OCI-LY7 (cell line): ENCODE measurements around the gene PLA2G2E. TPM values are rescaled to one million over a fixed set of nuclear protein-coding genes. Genes with fewer than 3 reads are reported as not detected.

Experiments
- BruUV-seq: library from RNA; stranded (reverse); fragments of 400-500 nt; replicated peaks from 2 replicates; lab custom pipeline; 2021; lab: Mats Ljungman, UMichigan
- CTCF ChIA-PET: fragments of 300-600 bp; sonication (Branson Sonifier 250); formaldehyde crosslinking; loops from one replicate; lab custom pipeline; 2022; ENCODE audit warnings: antibody characterized with exemption; ENCODE audit not compliant: unreplicated experiment; lab: Charles Lee
- POLR2A ChIA-PET: fragments of 300-600 bp; sonication (Branson Sonifier 250); formaldehyde crosslinking; loops from one replicate; lab custom pipeline; 2022; ENCODE audit warnings: antibody characterized with exemption; lab: Charles Lee
- DNase-seq: peaks from one replicate; pipeline ENCODE4 v3.0.0-alpha.2; 2015; ENCODE audit warnings: low spot score
- H2AFZ ChIP-seq: fragments of 200-600 bp; sonication (generic), shearing (Covaris generic); 2 replicates; pipeline ENCODE4 v1.6.1; 2014; ENCODE audit warnings: mild to moderate bottlenecking, antibody characterized with exemption, low read length, moderate library complexity
- H3K27ac ChIP-seq: fragments of 200-600 bp; sonication (generic); 2 replicates; pipeline ENCODE4 v1.5.1; 2014; ENCODE audit warnings: mixed run types, low read depth, mild to moderate bottlenecking, moderate library complexity, low read length, inconsistent platforms; ENCODE audit not compliant: poor library complexity, severe bottlenecking
- H3K36me3 ChIP-seq: fragments of 200-600 bp; sonication (generic); 2 replicates; pipeline ENCODE4 v1.6.1; 2014; ENCODE audit warnings: mild to moderate bottlenecking, antibody characterized with exemption, low read length, moderate library complexity, mixed read lengths; ENCODE audit not compliant: insufficient read depth
- H3K4me1 ChIP-seq: fragments of 200-600 bp; sonication (generic); 2 replicates; pipeline ENCODE4 v1.5.1; 2014; ENCODE audit warnings: mild to moderate bottlenecking, low read length; ENCODE audit not compliant: insufficient read depth, poor library complexity, severe bottlenecking
- H3K4me2 ChIP-seq: fragments of 200-600 bp; sonication (generic); 2 replicates; pipeline ENCODE4 v1.6.1; 2014; ENCODE audit warnings: mild to moderate bottlenecking, low read length
- H3K4me3 ChIP-seq: fragments of 200-600 bp; sonication (generic); 2 replicates; pipeline ENCODE4 v1.5.1; 2014; ENCODE audit warnings: mild to moderate bottlenecking, low read depth, low read length; ENCODE audit not compliant: poor library complexity, severe bottlenecking
- H3K79me2 ChIP-seq: fragments of 200-600 bp; sonication (generic); 2 replicates; pipeline ENCODE4 v1.6.1; 2016; ENCODE audit warnings: low read depth, mild to moderate bottlenecking, low read length, moderate library complexity, mixed read lengths; ENCODE audit not compliant: insufficient read depth
- H3K9me2 ChIP-seq: fragments of 200-600 bp; sonication (generic); 2 replicates; pipeline ENCODE4 v1.6.1; 2016; ENCODE audit warnings: mild to moderate bottlenecking, low read length, mixed read lengths; ENCODE audit not compliant: insufficient read depth
- H3K9me3 ChIP-seq: fragments of 200-600 bp; sonication (generic); 2 replicates; pipeline ENCODE4 v1.6.1; 2014; ENCODE audit warnings: mild to moderate bottlenecking, mixed run types, low read length, mixed read lengths
- H4K20me1 ChIP-seq: fragments of 200-600 bp; sonication (generic); 2 replicates; pipeline ENCODE4 v1.6.1; 2014; ENCODE audit warnings: mild to moderate bottlenecking, antibody characterized with exemption, low read length, moderate library complexity, mixed read lengths; ENCODE audit not compliant: insufficient read depth
- EZH2phosphoT487 ChIP-seq: fragments of 200-600 bp; sonication (generic); IDR thresholded peaks from 2 replicates; pipeline ENCODE4 v1.6.1; 2018; ENCODE audit warnings: low read depth, borderline replicate concordance, mild to moderate bottlenecking, mixed run types, antibody characterized with exemption, low read length, moderate library complexity, mixed read lengths
- intact Hi-C: fragments of 100-400 bp; cut with micrococcal nuclease; formaldehyde crosslinking; loops from one replicate; pipeline ENCODE4 v1.10.0; 2022; ENCODE audit not compliant: unreplicated experiment
- total RNA-seq, 2 experiments: library from RNA; depleted of rRNA in 1 of 2; stranded (reverse); fragments of >200 nt in 1 of 2; shearing (Covaris generic) in 1 of 2; gene quantifications; 2 replicates each; pipeline ENCODE4 v1.2.3, GENCODE V29; 2014 to 2022
- TF ChIP-seq, protein P1 (sequence below): fragments of 200-600 bp; sonication (generic); conservative IDR thresholded peaks from 2 replicates; pipeline ENCODE4 v1.5.1; 2014; ENCODE audit warnings: mild to moderate bottlenecking, antibody characterized with exemption, low read length, moderate library complexity, mixed read lengths

PLA2G2E gene
- total RNA-seq, 2 experiments from 2014 or later = not detected

DNA sequence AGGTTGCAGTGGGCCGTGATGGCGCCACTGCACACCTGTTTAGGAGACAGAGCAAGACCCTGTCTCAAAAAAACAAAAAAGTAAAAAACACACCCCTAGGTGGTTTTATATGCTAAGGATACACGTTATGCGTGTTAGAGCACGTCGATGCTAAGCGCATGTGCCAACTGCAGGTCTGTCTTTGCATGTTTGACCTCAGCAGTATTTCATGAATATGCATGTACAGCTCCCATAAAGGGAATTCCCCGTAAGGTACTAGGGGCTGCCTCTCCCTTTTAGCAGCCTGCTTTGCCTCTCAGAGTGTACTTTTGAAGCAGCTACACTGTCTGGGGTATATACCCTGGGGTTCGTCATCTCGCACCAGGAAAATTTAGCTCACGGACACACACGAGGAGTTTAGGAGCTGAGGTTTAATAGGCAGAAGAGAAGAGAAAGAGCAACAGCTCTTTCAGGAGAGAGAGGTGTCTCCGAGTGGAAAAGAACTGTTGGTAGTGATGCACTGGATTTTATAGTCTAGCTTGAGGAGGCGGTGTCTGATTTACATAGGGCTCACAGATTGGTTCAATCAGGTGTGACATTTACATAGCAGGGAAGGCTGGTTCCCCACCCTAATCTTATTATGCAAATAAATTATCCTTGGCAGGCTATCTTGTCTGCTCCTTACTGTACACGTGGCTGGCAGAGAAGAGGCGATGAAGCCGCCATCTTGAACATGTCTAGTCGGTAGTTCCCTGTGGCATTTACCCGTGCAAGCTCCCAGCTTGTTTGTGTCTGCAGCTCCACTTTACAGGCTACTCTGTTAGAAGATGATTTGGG, 45.4 kb downstream of the PLA2G2E start:
- H3K9me2 ChIP-seq = no peaks in the 10 kb centered on the region
- CTCF ChIA-PET = no interaction called here
- H3K4me3 ChIP-seq = no peak overlapping the region
- H4K20me1 ChIP-seq = no peaks in the 10 kb centered on the region
- peaks cover 6% of the 10 kb centered on the region for H3K4me1 ChIP-seq
- no TSS peak for BruUV-seq
- H3K27ac ChIP-seq = no peak overlapping the region
- no peak for DNase-seq
- POLR2A ChIA-PET = interaction anchor here (0.6 kb wide), 1 partner anchor 477 kb away, joined by 5 read pairs; no protein-coding TSS in a partner anchor
- TF ChIP-seq, protein P1, sequence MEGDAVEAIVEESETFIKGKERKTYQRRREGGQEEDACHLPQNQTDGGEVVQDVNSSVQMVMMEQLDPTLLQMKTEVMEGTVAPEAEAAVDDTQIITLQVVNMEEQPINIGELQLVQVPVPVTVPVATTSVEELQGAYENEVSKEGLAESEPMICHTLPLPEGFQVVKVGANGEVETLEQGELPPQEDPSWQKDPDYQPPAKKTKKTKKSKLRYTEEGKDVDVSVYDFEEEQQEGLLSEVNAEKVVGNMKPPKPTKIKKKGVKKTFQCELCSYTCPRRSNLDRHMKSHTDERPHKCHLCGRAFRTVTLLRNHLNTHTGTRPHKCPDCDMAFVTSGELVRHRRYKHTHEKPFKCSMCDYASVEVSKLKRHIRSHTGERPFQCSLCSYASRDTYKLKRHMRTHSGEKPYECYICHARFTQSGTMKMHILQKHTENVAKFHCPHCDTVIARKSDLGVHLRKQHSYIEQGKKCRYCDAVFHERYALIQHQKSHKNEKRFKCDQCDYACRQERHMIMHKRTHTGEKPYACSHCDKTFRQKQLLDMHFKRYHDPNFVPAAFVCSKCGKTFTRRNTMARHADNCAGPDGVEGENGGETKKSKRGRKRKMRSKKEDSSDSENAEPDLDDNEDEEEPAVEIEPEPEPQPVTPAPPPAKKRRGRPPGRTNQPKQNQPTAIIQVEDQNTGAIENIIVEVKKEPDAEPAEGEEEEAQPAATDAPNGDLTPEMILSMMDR = no peak
- no peak for TF ChIP-seq EZH2phosphoT487
- H3K36me3 ChIP-seq = no peaks in the 10 kb centered on the region
- H2AFZ ChIP-seq = no peak overlapping the region
- no peak overlapping the region for H3K4me2 ChIP-seq
- peaks cover 4% of the 10 kb centered on the region; the same call in 1 of the 2 replicates for H3K79me2 ChIP-seq
- no peaks in the 10 kb centered on the region for H3K9me3 ChIP-seq
- intact Hi-C loops = no loop called here

DNA sequence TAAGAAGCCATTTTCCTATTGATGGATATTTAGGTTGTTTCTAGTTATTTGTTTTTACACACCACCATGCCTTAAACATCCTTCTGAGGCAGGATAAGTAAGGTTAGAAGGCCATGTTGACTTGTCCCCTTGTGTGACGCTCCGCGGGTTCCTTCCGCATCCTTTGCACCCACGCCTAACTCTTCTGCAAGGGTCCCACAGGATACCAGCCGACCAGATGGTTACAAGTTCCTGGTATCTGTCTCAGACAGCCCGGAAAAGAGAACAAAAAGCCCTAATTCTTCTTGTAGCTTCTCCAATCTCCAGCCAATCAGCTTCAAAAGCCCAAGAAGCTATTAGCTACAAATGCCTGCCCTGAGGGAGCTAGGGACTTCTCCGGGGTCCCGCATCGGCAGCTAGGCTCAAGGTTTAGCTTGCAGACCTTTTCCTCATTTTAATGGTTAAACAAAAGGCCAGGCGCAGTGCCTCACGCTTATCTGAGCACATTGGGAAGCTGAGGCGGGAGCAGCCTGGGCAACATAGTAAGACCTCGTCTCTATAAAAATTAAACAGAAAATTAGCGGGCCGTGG, 46.2 kb downstream of the PLA2G2E start:
- no peak overlapping the region for H3K27ac ChIP-seq
- H2AFZ ChIP-seq = no peak overlapping the region
- BruUV-seq = no TSS peak
- no peak overlapping the region for H3K4me3 ChIP-seq
- peaks cover 5% of the 10 kb centered on the region for H3K4me1 ChIP-seq
- no peaks in the 10 kb centered on the region for H3K9me3 ChIP-seq
- TF ChIP-seq, protein P1 = no peak
- no peak for TF ChIP-seq EZH2phosphoT487
- no peak overlapping the region for H3K4me2 ChIP-seq
- no peaks in the 10 kb centered on the region for H4K20me1 ChIP-seq
- POLR2A ChIA-PET = interaction anchor here (0.6 kb wide), 1 partner anchor 477 kb away, joined by 5 read pairs; no protein-coding TSS in a partner anchor
- no peak for DNase-seq
- CTCF ChIA-PET = no interaction called here
- intact Hi-C loops = no loop called here
- no peaks in the 10 kb centered on the region for H3K9me2 ChIP-seq
- H3K79me2 ChIP-seq = no peaks in the 10 kb centered on the region
- no peaks in the 10 kb centered on the region for H3K36me3 ChIP-seq

DNA sequence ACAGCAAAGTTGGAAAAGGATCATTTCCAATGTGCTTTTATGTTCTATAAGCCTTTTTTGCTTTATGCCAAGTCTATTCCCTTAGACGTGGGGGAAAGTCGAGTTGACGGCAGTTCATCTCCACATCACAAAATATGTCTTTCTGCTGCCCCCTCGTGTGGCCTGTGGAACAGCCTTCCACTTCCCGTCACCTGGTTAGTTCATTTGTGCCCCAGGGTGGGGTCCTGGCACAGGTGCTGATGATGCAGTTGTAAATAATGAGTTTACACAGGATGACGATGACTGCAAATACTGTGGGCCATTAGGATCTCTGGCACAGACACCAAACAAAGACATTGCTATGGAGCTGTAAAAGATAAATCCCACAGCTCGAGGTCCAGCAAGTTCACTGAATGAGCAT, 51.2 kb downstream of the PLA2G2E start:
- Histone ChIP-seq H2AFZ (no peak overlapping the region; the same call in 1 of the 2 replicates), H3K79me2 (no peaks in the 10 kb centered on the region), H3K4me2 (no peak overlapping the region), H3K9me2 (no peaks in the 10 kb centered on the region), H3K27ac (no peak overlapping the region), H3K4me3 (no peak overlapping the region), H3K36me3 (no peaks in the 10 kb centered on the region), H4K20me1 (no peaks in the 10 kb centered on the region), H3K9me3 (no peaks in the 10 kb centered on the region), H3K4me1 (no peaks in the 10 kb centered on the region)
- no peak for TF ChIP-seq EZH2phosphoT487
- TF ChIP-seq, protein P1 = peak; percentile 66
- peak; percentile 42 for DNase-seq
- CTCF ChIA-PET = no interaction called here
- intact Hi-C loops = loop anchor here (1.0 kb wide), 2 partner anchors 110 to 157 kb away; no protein-coding TSS in a partner anchor
- POLR2A ChIA-PET = no interaction called here
- no TSS peak for BruUV-seq
